Endothelial cell of umbilical vein (primary cell): ENCODE results near the gene TPCN2. TPM values are rescaled to one million over a fixed set of nuclear protein-coding genes. Genes with fewer than 3 reads are reported as not detected.

Experiments
- BruUV-seq: library from RNA; stranded (reverse); fragments of 400-500 nt; replicated peaks from 2 replicates; lab custom pipeline; 2021; lab: Mats Ljungman, UMichigan
- CTCF ChIA-PET: fragments of 300-600, 350-600 bp; sonication (Branson Sonifier 250); formaldehyde crosslinking; loops from one replicate; lab custom pipeline; 2021; ENCODE audit warnings: antibody characterized with exemption, inconsistent platforms; lab: Charles Lee
- POLR2A ChIA-PET: fragments of 300-600, 350-600 bp; sonication (Branson Sonifier 250); formaldehyde crosslinking; loops from one replicate; lab custom pipeline; 2021; ENCODE audit warnings: antibody characterized with exemption, inconsistent platforms; lab: Charles Lee
- DNase-seq: peaks from one replicate; pipeline ENCODE4 v3.0.0-alpha.2; 2011; ENCODE audit warnings: low read depth, low spot score
- FAIRE-seq: peaks from 2 replicates; lab custom pipeline; 2011; peaks lifted over from hg19 to GRCh38; lab: Jason Lieb, UNC
- H2AFZ ChIP-seq: 2 replicates; pipeline ENCODE4 v1.6.0; 2012; ENCODE audit warnings: low read depth, low read length, control low read depth, inconsistent platforms
- H3K27ac ChIP-seq: 2 replicates; pipeline ENCODE4 v1.5.1; 2011; ENCODE audit warnings: low read depth, mild to moderate bottlenecking, control low read depth, low read length, moderate library complexity; ENCODE audit not compliant: insufficient read depth
- H3K27me3 ChIP-seq, 2 experiments: 2 replicates each; pipeline versions ENCODE4 v1.6.0 to v1.6.1; 2011; ENCODE audit warnings: low read length in 2 of 2, mixed read lengths in 1 of 2; ENCODE audit not compliant: control insufficient read depth in 2 of 2, insufficient read depth in 2 of 2
- H3K36me3 ChIP-seq, 2 experiments: 2 replicates in 1 of 2; 3 replicates in 1 of 2; pipeline ENCODE4 v1.5.1; 2011; ENCODE audit warnings: low read length in 2 of 2, mild to moderate bottlenecking in 1 of 2, moderate library complexity in 1 of 2; ENCODE audit not compliant: control insufficient read depth in 2 of 2, insufficient read depth in 2 of 2; ENCODE audit errors: extremely low read depth in 1 of 2
- H3K4me1 ChIP-seq: 3 replicates; pipeline ENCODE4 v1.5.1; 2011; ENCODE audit warnings: mild to moderate bottlenecking, low read length; ENCODE audit not compliant: control insufficient read depth, insufficient read depth; ENCODE audit errors: extremely low read depth
- H3K4me2 ChIP-seq: 2 replicates; pipeline ENCODE4 v1.6.1; 2011; ENCODE audit warnings: low read length, control low read depth, mixed read lengths; ENCODE audit not compliant: insufficient read depth
- H3K4me3 ChIP-seq, 3 experiments: fragments of 200-600 bp in 1 of 3; sonication (generic), shearing (Covaris generic) in 1 of 3; replicated peaks in 1 of 3; 2 replicates each; pipeline ENCODE4 v1.5.1; 2011 to 2016; ENCODE audit warnings: control low read depth in 3 of 3, low read length in 3 of 3, mild to moderate bottlenecking in 2 of 3, inconsistent platforms in 1 of 3, low read depth in 1 of 3, moderate library complexity in 1 of 3; ENCODE audit not compliant: insufficient read depth in 1 of 3
- H3K79me2 ChIP-seq: 2 replicates; pipeline ENCODE4 v1.6.0; 2012; ENCODE audit warnings: low read length, inconsistent platforms; ENCODE audit not compliant: control insufficient read depth, insufficient read depth
- H3K9ac ChIP-seq: replicated peaks from 2 replicates; pipeline ENCODE3; 2011; ENCODE audit warnings: low read length, control low read depth; ENCODE audit not compliant: insufficient read depth; ENCODE audit errors: extremely low read depth
- H3K9me1 ChIP-seq: replicated peaks from 3 replicates; pipeline ENCODE4 v1.6.0; 2011; ENCODE audit warnings: mild to moderate bottlenecking, low read length; ENCODE audit not compliant: control insufficient read depth, insufficient read depth; ENCODE audit errors: extremely low read depth
- H3K9me3 ChIP-seq: replicated peaks from 2 replicates; pipeline ENCODE4 v1.5.1; 2012; ENCODE audit warnings: low read length, inconsistent platforms; ENCODE audit not compliant: control insufficient read depth, insufficient read depth
- H4K20me1 ChIP-seq: replicated peaks from 2 replicates; pipeline ENCODE3; 2011; ENCODE audit warnings: mild to moderate bottlenecking, low read length; ENCODE audit not compliant: control insufficient read depth, insufficient read depth; ENCODE audit errors: extremely low read depth
- CTCF ChIP-seq, 2 donors: IDR thresholded peaks; 1 replicate in 1 of 2; 2 replicates in 1 of 2; pipeline ENCODE4 v1.5.1; 2011; ENCODE audit warnings: low read length in 2 of 2, mild to moderate bottlenecking in 2 of 2, moderate library complexity in 2 of 2, control low read depth in 1 of 2, inconsistent platforms in 1 of 2, low read depth in 1 of 2; ENCODE audit not compliant: insufficient read depth in 1 of 2; ENCODE audit errors: extremely low read depth in 1 of 2
- EZH2 ChIP-seq: IDR thresholded peaks from 2 replicates; pipeline ENCODE4 v1.6.1; 2012; ENCODE audit warnings: borderline replicate concordance, low read depth, mild to moderate bottlenecking, moderate library complexity, low read length, inconsistent platforms; ENCODE audit not compliant: severe bottlenecking
- FOS ChIP-seq: IDR thresholded peaks from 2 replicates; pipeline ENCODE4 v1.6.1; 2011; ENCODE audit warnings: mild to moderate bottlenecking, low read length, moderate library complexity, borderline replicate concordance; ENCODE audit not compliant: insufficient read depth
- GATA2 ChIP-seq: IDR thresholded peaks from 2 replicates; pipeline ENCODE4 v1.7.0; 2011; ENCODE audit warnings: low read depth, mild to moderate bottlenecking, moderate library complexity, mixed read lengths, low read length; ENCODE audit not compliant: insufficient read length, insufficient read depth
- JUN ChIP-seq: IDR thresholded peaks from 2 replicates; pipeline ENCODE4 v1.6.1; 2011; ENCODE audit warnings: borderline replicate concordance, low read depth; ENCODE audit not compliant: insufficient read length, insufficient read depth
- MAX ChIP-seq: IDR thresholded peaks from 2 replicates; pipeline ENCODE4 v1.6.1; 2011; ENCODE audit not compliant: insufficient read depth, insufficient read length
- MYC ChIP-seq: IDR thresholded peaks from one replicate; pipeline ENCODE4 v1.6.1; 2011; ENCODE audit warnings: mild to moderate bottlenecking, low read depth, low read length
- POLR2A ChIP-seq: IDR thresholded peaks from 2 replicates; pipeline ENCODE4 v1.6.1; 2012; ENCODE audit warnings: low read depth, mild to moderate bottlenecking, control low read depth, low read length
- POLR2AphosphoS5 ChIP-seq: IDR thresholded peaks from 2 replicates; pipeline ENCODE4 v1.6.1; 2012; ENCODE audit warnings: low read depth, mild to moderate bottlenecking, control low read depth, low read length, moderate library complexity; ENCODE audit not compliant: insufficient read depth
- dilution Hi-C: fragments of 300-500 bp; cut with MboI; formaldehyde crosslinking; loops from one replicate; pipeline ENCODE4 v1.15.0; 2019; ENCODE audit warnings: low sequenced_read_pairs; ENCODE audit not compliant: extremely low pct_ligation_motif_present
- intact Hi-C: fragments of 100-400 bp; cut with micrococcal nuclease; formaldehyde crosslinking; loops from one replicate; pipeline ENCODE4 v1.10.0; 2022
- polyA plus RNA-seq, 4 experiments: library from polyadenylated mRNA; depleted of rRNA in 3 of 4; stranded (reverse) in 3 of 4; unstranded in 1 of 4; fragments of >200 nt; gene quantifications; 2 replicates each; pipeline versions ENCODE4 v1.2.1 to v1.2.3, GENCODE V29; 2011 to 2012; ENCODE audit warnings: missing spikeins in 1 of 4
- total RNA-seq: library from RNA; stranded (reverse); gene quantifications from 2 replicates; pipeline ENCODE4 v1.2.3, GENCODE V29; 2021

Gene TPCN2
- total and polyA plus RNA-seq, 2 donors (not counting 3 experiments of a cell fraction or from before 2014, with no cell fraction given) = 10.3 to 13.4 TPM

GRCh38 chr11:69097263-69097662 is 48.5 kb downstream of the TPCN2 start:
- intact Hi-C loops (no loop called here), dilution Hi-C loops (no loop called here)
- H3K79me2 ChIP-seq = no peaks in the 10 kb centered on the region
- TF ChIP-seq MAX = no peak
- TF ChIP-seq EZH2 = no peak
- TF ChIP-seq POLR2A = no peak
- TF ChIP-seq MYC = no peak
- TF ChIP-seq GATA2 = no peak
- TF ChIP-seq CTCF (IDR thresholded peaks at IDR 0.05; ENCODE audit: extremely low read depth in 1 of 2, insufficient read depth in 1 of 2, low read depth in 1 of 2, low read length in 2 of 2) = no peak
- TF ChIP-seq JUN = no peak
- TF ChIP-seq POLR2AphosphoS5 = no peak
- no peak for TF ChIP-seq FOS
- FAIRE-seq = no peak
- H3K27ac ChIP-seq = no peak overlapping the region
- no peaks in the 10 kb centered on the region for H3K27me3 ChIP-seq
- H3K4me1 ChIP-seq = no peaks in the 10 kb centered on the region
- no TSS peak for BruUV-seq
- ChIA-PET CTCF (interaction anchor here (0.8 to 1.4 kb wide), 4 partner anchors 547 to 587 kb away, joined by 3 to 4 read pairs (median 4); no protein-coding TSS in a partner anchor), POLR2A (interaction anchor here (0.7 kb wide), 1 partner anchor 578 kb away, joined by 3 read pairs; the partner anchor contains the start of gene LTO1)
- H3K9me3 ChIP-seq = no peaks in the 10 kb centered on the region
- no peaks in the 10 kb centered on the region for H3K9me1 ChIP-seq
- no peaks in the 10 kb centered on the region for H4K20me1 ChIP-seq
- H3K9ac ChIP-seq = no peak overlapping the region
- no peak for DNase-seq
- no peaks in the 10 kb centered on the region for H3K36me3 ChIP-seq
- H2AFZ ChIP-seq = no peak overlapping the region
- H3K4me2 ChIP-seq = no peak overlapping the region
- H3K4me3 ChIP-seq = no peak overlapping the region
